ENCODE results near the gene ZNF580.

DNA sequence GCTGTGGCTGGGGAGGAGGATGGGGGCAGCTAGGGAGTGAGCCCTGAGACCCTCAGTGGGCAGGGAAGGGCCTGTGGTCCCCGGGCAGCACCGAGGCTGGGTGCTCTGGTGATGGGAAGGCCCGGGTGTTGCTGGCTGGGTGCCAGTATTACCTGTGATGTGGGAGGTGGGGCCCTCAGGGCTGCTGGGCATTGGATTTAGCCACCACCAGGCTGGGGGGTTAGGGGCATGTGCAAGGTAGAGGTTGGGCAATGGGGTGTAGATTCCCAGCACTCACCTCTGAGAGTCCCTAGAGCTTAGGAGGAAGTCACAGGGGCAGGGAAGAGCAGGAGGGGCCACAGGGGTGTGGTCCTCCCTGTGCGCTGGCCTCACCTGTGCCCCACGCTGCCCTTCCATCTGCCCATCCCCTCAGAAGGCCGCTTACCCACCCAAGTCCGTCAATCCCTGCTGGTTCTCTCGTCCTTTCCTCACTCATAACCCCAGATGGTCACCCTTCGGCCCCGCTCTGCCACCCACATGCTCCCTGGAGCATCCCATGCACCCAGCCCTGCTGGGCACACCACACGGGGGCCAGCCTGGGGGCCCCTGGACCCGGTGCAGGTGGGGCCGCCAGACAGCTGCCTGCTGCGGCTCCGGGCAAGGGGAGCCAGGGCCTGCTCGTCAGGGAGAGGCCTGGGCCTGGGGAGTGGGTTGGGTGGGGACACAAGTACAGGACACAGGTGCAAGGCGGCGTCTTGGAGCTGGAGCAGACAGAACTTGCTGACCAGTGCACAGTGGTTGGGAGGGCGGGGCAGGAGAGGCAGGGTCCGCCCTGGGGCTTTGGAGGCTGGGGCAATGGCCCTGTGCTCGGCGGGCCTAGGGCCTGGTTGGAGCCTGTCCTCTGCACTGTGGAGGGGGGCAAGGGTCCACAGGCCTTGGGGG is 46.7 kb downstream of the ZNF580 start:
- TF ChIP-seq POLR2A (IDR thresholded peaks at IDR 0.05; ENCODE audit: low read length) (no peak), GATA1 (IDR thresholded peaks at IDR 0.05; ENCODE audit: low read depth, low read length) (no peak)
